Measurements from ENCODE around the gene CX3CL1. TPM values are rescaled to one million over a fixed set of nuclear protein-coding genes. Genes with fewer than 3 reads are reported as not detected.
A peak's percentile ranks its signal among the peaks of the same experiment; 100 is the strongest.

CX3CL1 gene
- total and polyA plus RNA-seq, 9 of the 15 experiments (the other 6 are each of a cell fraction or from before 2014, with no cell fraction given), result 0.09 TPM; not detected in 8

GRCh38 chr16:57381791-57382534 is 9.7 kb downstream of the CX3CL1 start:
- TF ChIP-seq NCOA2 (IDR thresholded peaks at IDR 0.05; ENCODE audit: partially characterized antibody in 2 of 2) (no peak), TCF7 (IDR thresholded peaks at IDR 0.05; ENCODE audit: borderline replicate concordance) (no peak), ZNF695 (CRISPR knock-in tag; IDR thresholded peaks at IDR 0.05) (no peak), RBFOX2 (IDR thresholded peaks at IDR 0.05; ENCODE audit: low read depth, low read length) (no peak), HDAC6 (IDR thresholded peaks at IDR 0.05; ENCODE audit: low read depth, low read length) (no peak), RFX7 (CRISPR knock-in tag; IDR thresholded peaks at IDR 0.05) (no peak), RAD51 (IDR thresholded peaks at IDR 0.05; ENCODE audit: borderline replicate concordance, low read depth) (no peak), TRIM24 (IDR thresholded peaks at IDR 0.05) (no peak), ESRRB (CRISPR knock-in tag; IDR thresholded peaks at IDR 0.05; ENCODE audit: borderline replicate concordance) (no peak), ZNF175 (CRISPR knock-in tag; IDR thresholded peaks at IDR 0.05; ENCODE audit: low read depth) (no peak), POLR3G (IDR thresholded peaks at IDR 0.05; ENCODE audit: extremely low read depth, insufficient read length, insufficient replicate concordance) (no peak), ZNF512 (tag; IDR thresholded peaks at IDR 0.05) (no peak), FOXM1 (IDR thresholded peaks at IDR 0.05; ENCODE audit: low read depth) (no peak), FOXM1 (CRISPR knock-in tag; IDR thresholded peaks at IDR 0.05; ENCODE audit: low read depth) (no peak), ZNF133 (CRISPR knock-in tag; IDR thresholded peaks at IDR 0.05) (no peak)
- Histone ChIP-seq H3K4me1 (replicated peaks in 1 of 2; ENCODE audit: control insufficient read depth in 2 of 2, insufficient read depth in 2 of 2, low read length in 2 of 2) (peaks cover 0 to 10% of the 10 kb centered on the region in 2 experiments; a peak in 2 of 5 replicates), H3K36me3 (ENCODE audit: control insufficient read depth, insufficient read depth, low read length) (no peaks in the 10 kb centered on the region), H3K4me2 (ENCODE audit: insufficient read depth, low read length) (no peak overlapping the region), H3K79me2 (ENCODE audit: control insufficient read depth, insufficient read depth, low read length) (no peaks in the 10 kb centered on the region), H2AFZ (ENCODE audit: low read depth, low read length) (no peak overlapping the region), H3K4me3 (no peak overlapping the region), H3K9me3 (replicated peaks; ENCODE audit: control insufficient read depth, insufficient read depth, low read depth, low read length) (no peaks in the 10 kb centered on the region), H3K27ac (ENCODE audit: extremely low read depth, low read depth, low read length) (no peak overlapping the region), H3K27me3 (ENCODE audit: control insufficient read depth in 2 of 2, insufficient read depth in 2 of 2, low read length in 2 of 2) (peaks cover 24 to 71% of the 10 kb centered on the region in 2 experiments; a peak in 4 of 5 replicates), H4K20me1 (replicated peaks; ENCODE audit: control insufficient read depth, insufficient read depth, low read length) (0 out of 2 replicates have a peak, but pooled peaks cover 3% of the 10 kb centered on the region), H3K9me1 (ENCODE audit: control insufficient read depth, insufficient read depth, low read length) (no peaks in the 10 kb centered on the region), H3K9ac (ENCODE audit: insufficient read depth in 1 of 2, low read depth in 2 of 2, low read length in 2 of 2) (peak overlapping the region in 1 of 2 experiments; percentile 61; a peak in 2 of 4 replicates)
- no peak for ATAC-seq
- FAIRE-seq, result no peak
- 2% methylated on average over 32 of the region's 35 CpGs for WGBS (ENCODE audit: insufficient coverage, low coverage, missing lambda C conversion rate)
- ChIA-PET CTCF (ENCODE audit: low intra/inter-chr PET ratio) (no interaction called here), POLR2A (interaction anchor here (0.6 to 0.9 kb wide), 3 partner anchors 8 to 188 kb away, joined by 3 read pairs; no protein-coding TSS in a partner anchor)
- intact Hi-C loops (cut with micrococcal nuclease) (no loop called here), in situ Hi-C loops (cut with MboI) (no loop called here)
- BruUV-seq (replicated peaks), result no TSS peak
- no peak for DNase-seq (ENCODE audit: extremely low read depth in 1 of 4, low spot score in 3 of 4)

All from K562 (cell line).